Loucy (cell line): Measurements from ENCODE around the gene GLYATL2.

ENCODE experiments used
- H2AFZ ChIP-seq: fragments of 200-600 bp; sonication (generic); 2 replicates; pipeline ENCODE4 v1.6.0; 2016; ENCODE audit warnings: antibody characterized with exemption, mild to moderate bottlenecking, low read length, moderate library complexity
- H3F3A ChIP-seq: fragments of 200-600 bp; 2 replicates; pipeline ENCODE4 v1.6.0; 2016; ENCODE audit warnings: antibody characterized with exemption, low read depth, mild to moderate bottlenecking
- H3K27me3 ChIP-seq: fragments of 200-600 bp; sonication (generic); 2 replicates; pipeline ENCODE4 v1.6.1; 2014; ENCODE audit warnings: low read length, mild to moderate bottlenecking; ENCODE audit not compliant: insufficient read depth, poor library complexity, severe bottlenecking
- H3K36me3 ChIP-seq: fragments of 200-600 bp; sonication (generic); 2 replicates; pipeline ENCODE4 v1.6.1; 2016; ENCODE audit warnings: low read length; ENCODE audit not compliant: insufficient read depth
- H3K4me1 ChIP-seq: fragments of 200-600 bp; sonication (generic); 2 replicates; pipeline ENCODE4 v1.5.1; 2014; ENCODE audit warnings: low read length, mild to moderate bottlenecking; ENCODE audit not compliant: insufficient read depth, poor library complexity, severe bottlenecking
- H3K4me2 ChIP-seq: fragments of 200-600 bp; sonication (generic); 2 replicates; pipeline ENCODE4 v1.6.0; 2014; ENCODE audit warnings: antibody characterized with exemption, low read length, low read depth, mild to moderate bottlenecking; ENCODE audit not compliant: poor library complexity, severe bottlenecking
- H3K4me3 ChIP-seq: fragments of 200-600 bp; sonication (generic); 2 replicates; pipeline ENCODE4 v1.5.1; 2014; ENCODE audit warnings: low read length, mild to moderate bottlenecking, mixed read lengths; ENCODE audit not compliant: poor library complexity, severe bottlenecking
- H3K79me2 ChIP-seq: fragments of 200-600 bp; sonication (generic); 2 replicates; pipeline ENCODE4 v1.6.1; 2014; ENCODE audit warnings: low read length; ENCODE audit not compliant: insufficient read depth
- H3K9ac ChIP-seq: fragments of 200-600 bp; sonication (generic); 2 replicates; pipeline ENCODE4 v1.6.0; 2014; ENCODE audit warnings: mild to moderate bottlenecking, low read depth, low read length, moderate library complexity; ENCODE audit not compliant: poor library complexity, severe bottlenecking
- H3K9me2 ChIP-seq: fragments of 200-600 bp; sonication (generic); replicated peaks from 2 replicates; pipeline ENCODE4 v1.6.1; 2016; ENCODE audit warnings: low read depth, low read length, mixed read lengths
- H3K9me3 ChIP-seq: fragments of 200-600 bp; sonication (generic); 2 replicates; pipeline ENCODE4 v1.6.1; 2014; ENCODE audit warnings: mild to moderate bottlenecking, antibody characterized with exemption, low read length, low read depth; ENCODE audit not compliant: insufficient read depth
- H4K20me1 ChIP-seq: fragments of 200-600 bp; sonication (generic); 2 replicates; pipeline ENCODE4 v1.6.0; 2014; ENCODE audit warnings: antibody characterized with exemption, low read length, mild to moderate bottlenecking; ENCODE audit not compliant: insufficient read depth, poor library complexity, severe bottlenecking
- EZH2phosphoT487 ChIP-seq: fragments of 200-600 bp; IDR thresholded peaks from 2 replicates; pipeline ENCODE4 v1.6.1; 2018; ENCODE audit warnings: antibody characterized with exemption, mild to moderate bottlenecking, moderate library complexity, borderline replicate concordance
- TF ChIP-seq, protein P1 (sequence below): fragments of 200-600 bp; sonication (generic); conservative IDR thresholded peaks from 2 replicates; pipeline ENCODE4 v1.5.1; 2014; ENCODE audit warnings: mild to moderate bottlenecking, antibody characterized with exemption, low read length

The GLYATL2 gene

DNA sequence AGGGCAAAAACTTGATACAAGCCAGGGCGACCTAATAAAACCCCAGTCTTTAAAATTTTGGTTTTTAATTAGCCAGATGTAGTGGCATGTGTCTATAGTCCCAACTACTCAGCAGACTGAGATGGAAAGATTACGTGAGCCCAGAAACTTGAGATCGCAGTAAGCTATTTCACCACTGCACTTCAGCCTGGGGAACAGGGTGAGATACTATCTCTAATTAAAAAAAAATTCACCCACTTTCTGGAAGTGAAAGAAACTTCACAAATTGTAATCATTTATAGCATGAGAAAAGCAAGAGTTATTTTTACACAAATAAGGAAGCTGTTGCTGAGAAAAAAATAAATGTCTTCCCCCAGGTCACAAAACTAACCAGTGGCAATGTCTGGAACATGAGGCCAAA is 882 bp upstream of the GLYATL2 start:
- Histone ChIP-seq H3K9ac (peak overlapping the region; percentile 80), H3K4me2 (peak overlapping the region; percentile 82)

DNA sequence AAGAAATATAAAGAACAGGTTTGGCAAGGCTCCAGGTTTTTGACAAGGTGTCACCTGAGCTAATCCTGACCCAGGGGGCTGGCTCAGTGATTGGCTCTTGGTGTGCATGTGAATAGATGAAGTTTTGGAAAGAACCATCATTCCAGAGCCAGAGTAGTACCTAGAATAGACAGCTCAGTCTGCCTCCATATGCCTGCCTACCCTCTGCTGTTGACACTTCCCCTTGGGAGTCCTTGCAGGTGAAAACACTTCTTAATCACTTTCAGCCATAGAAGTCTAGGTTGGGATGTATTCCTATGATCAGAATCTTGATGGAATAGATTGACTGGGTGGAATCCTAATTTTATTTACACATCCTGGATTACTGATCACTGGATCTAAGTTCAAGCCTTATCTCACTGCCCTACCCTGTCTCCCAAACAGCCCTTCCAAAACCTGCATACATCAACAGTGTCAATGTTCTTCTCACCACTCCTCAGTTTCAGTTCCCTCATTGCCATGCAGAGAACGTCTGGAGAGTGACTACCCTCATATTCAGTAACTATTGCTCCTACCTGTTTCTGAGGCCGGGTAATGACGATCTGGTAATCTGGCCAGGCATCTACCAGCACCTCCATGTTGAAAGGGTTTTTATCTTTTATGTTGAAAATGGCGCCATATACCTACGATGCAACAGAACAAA is 6.7 kb downstream of the GLYATL2 start:
- H2AFZ ChIP-seq: no peak overlapping the region
- peaks cover 19% of the 10 kb centered on the region; the same call in 1 of the 2 replicates for H3K36me3 ChIP-seq
- TF ChIP-seq EZH2phosphoT487: no peak
- TF ChIP-seq, protein P1, sequence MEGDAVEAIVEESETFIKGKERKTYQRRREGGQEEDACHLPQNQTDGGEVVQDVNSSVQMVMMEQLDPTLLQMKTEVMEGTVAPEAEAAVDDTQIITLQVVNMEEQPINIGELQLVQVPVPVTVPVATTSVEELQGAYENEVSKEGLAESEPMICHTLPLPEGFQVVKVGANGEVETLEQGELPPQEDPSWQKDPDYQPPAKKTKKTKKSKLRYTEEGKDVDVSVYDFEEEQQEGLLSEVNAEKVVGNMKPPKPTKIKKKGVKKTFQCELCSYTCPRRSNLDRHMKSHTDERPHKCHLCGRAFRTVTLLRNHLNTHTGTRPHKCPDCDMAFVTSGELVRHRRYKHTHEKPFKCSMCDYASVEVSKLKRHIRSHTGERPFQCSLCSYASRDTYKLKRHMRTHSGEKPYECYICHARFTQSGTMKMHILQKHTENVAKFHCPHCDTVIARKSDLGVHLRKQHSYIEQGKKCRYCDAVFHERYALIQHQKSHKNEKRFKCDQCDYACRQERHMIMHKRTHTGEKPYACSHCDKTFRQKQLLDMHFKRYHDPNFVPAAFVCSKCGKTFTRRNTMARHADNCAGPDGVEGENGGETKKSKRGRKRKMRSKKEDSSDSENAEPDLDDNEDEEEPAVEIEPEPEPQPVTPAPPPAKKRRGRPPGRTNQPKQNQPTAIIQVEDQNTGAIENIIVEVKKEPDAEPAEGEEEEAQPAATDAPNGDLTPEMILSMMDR: no peak
- H3K4me1 ChIP-seq: peaks cover 6% of the 10 kb centered on the region
- H4K20me1 ChIP-seq: no peaks in the 10 kb centered on the region
- H3K9ac ChIP-seq: no peak overlapping the region
- H3K4me2 ChIP-seq: no peak overlapping the region
- no peaks in the 10 kb centered on the region for H3F3A ChIP-seq
- no peaks in the 10 kb centered on the region for H3K9me2 ChIP-seq
- H3K27me3 ChIP-seq: no peaks in the 10 kb centered on the region
- H3K4me3 ChIP-seq: no peak overlapping the region
- H3K79me2 ChIP-seq: peaks cover 31% of the 10 kb centered on the region; the same call in 1 of the 2 replicates
- H3K9me3 ChIP-seq: no peaks in the 10 kb centered on the region

More for the DNA sequence above, 882 bp upstream of the GLYATL2 start:
- no peaks in the 10 kb centered on the region for H3K27me3 ChIP-seq
- H3F3A ChIP-seq: peaks cover 7% of the 10 kb centered on the region
- H3K4me1 ChIP-seq: peaks cover 33% of the 10 kb centered on the region
- H3K36me3 ChIP-seq: no peaks in the 10 kb centered on the region
- H3K4me3 ChIP-seq: peak overlapping the region; percentile 73
- H3K79me2 ChIP-seq: peaks cover 32% of the 10 kb centered on the region
- TF ChIP-seq, protein P1: no peak
- no peak for TF ChIP-seq EZH2phosphoT487
- H3K9me3 ChIP-seq: no peaks in the 10 kb centered on the region
- H4K20me1 ChIP-seq: no peaks in the 10 kb centered on the region
- no peaks in the 10 kb centered on the region for H3K9me2 ChIP-seq
- no peak overlapping the region for H2AFZ ChIP-seq

DNA sequence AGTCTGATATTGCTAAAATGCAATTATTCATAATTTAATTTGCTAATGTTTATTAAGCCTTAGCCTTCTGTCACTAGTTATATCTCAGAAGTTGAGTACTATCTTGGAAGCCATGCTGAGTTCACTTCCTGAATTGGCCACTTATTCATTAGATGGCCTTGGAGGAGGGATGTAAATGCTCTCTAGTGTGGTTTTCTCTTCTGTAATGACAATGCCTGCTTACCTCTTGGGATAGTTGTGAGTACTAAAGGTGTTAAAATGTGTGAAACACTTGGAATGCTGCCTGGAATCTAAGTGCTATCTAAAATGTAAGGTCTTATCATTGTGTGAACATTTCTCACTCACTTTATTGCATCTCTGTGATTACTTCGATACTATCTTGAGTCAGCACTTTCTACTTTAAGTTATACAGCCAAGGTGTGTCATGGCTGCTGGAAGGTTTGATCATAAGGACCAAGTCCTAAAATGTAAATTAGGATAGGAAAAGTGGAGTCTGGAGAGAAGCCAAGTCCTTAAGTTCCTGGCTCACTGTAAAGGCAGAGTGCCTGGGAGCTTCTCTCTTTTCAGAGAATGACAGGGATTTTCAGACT is 12.4 kb downstream of the GLYATL2 start:
- H3K4me1 ChIP-seq: peaks cover 10% of the 10 kb centered on the region
- H2AFZ ChIP-seq: no peak overlapping the region
- no peaks in the 10 kb centered on the region for H3K9me2 ChIP-seq
- H3K27me3 ChIP-seq: no peaks in the 10 kb centered on the region
- H3K79me2 ChIP-seq: no peaks in the 10 kb centered on the region
- H3K9me3 ChIP-seq: no peaks in the 10 kb centered on the region
- peaks cover 13% of the 10 kb centered on the region; the same call in 1 of the 2 replicates for H3K36me3 ChIP-seq
- no peak for TF ChIP-seq EZH2phosphoT487
- TF ChIP-seq, protein P1: no peak
- H3F3A ChIP-seq: no peaks in the 10 kb centered on the region
- no peak overlapping the region for H3K9ac ChIP-seq
- H3K4me3 ChIP-seq: no peak overlapping the region
- H4K20me1 ChIP-seq: no peaks in the 10 kb centered on the region
- H3K4me2 ChIP-seq: no peak overlapping the region
